Transverse colon (tissue), 4 donors: ENCODE measurements around the gene CCDC137. TPM values are rescaled to one million over a fixed set of nuclear protein-coding genes. Genes with fewer than 3 reads are reported as not detected.

Source experiments
- DNase-seq: peaks from one replicate; pipeline ENCODE4 v3.0.0-alpha.2; 2019
- H3K27ac ChIP-seq, 4 donors: fragments of 200-600 bp; sonication (generic); 2 replicates each; pipeline ENCODE4 v1.5.1; 2016 to 2018; ENCODE audit warnings: inconsistent platforms in 4 of 4
- H3K27me3 ChIP-seq: fragments of 200-600 bp; sonication (generic); 2 replicates; pipeline ENCODE4 v1.5.1; 2017; ENCODE audit warnings: inconsistent platforms
- H3K36me3 ChIP-seq, 4 donors: fragments of 200-600 bp; sonication (generic); 2 replicates each; pipeline ENCODE4 v1.5.1; 2017 to 2019; ENCODE audit warnings: inconsistent platforms in 4 of 4
- H3K4me1 ChIP-seq, 4 donors: fragments of 200-600 bp; sonication (generic); 2 replicates each; pipeline ENCODE4 v1.5.1; 2017 to 2020; ENCODE audit warnings: inconsistent platforms in 4 of 4
- H3K4me3 ChIP-seq, 4 donors: fragments of 200-600 bp; sonication (generic); 1 replicate in 1 of 4; 2 replicates in 3 of 4; pipeline versions ENCODE4 v1.5.1 to v1.6.1; 2017 to 2019; ENCODE audit warnings: inconsistent platforms in 4 of 4
- H3K9me3 ChIP-seq, 2 donors: fragments of 200-600 bp; sonication (generic); 2 replicates each; pipeline ENCODE4 v1.5.1; 2017 to 2019; ENCODE audit warnings: inconsistent platforms in 2 of 2
- EP300 ChIP-seq: sonication (generic); formaldehyde crosslinking; IDR thresholded peaks from one replicate; pipeline ENCODE4 v1.6.1; 2017; ENCODE audit warnings: antibody characterized with exemption, low read depth
- POLR2A ChIP-seq: fragments of 450-650 bp; IDR thresholded peaks from one replicate; pipeline ENCODE4 v1.6.1; 2016; ENCODE audit warnings: antibody characterized with exemption, mild to moderate bottlenecking, moderate library complexity
- POLR2AphosphoS5 ChIP-seq, 3 donors: sonication (generic); formaldehyde crosslinking; IDR thresholded peaks; one replicate each; pipeline ENCODE4 v1.6.1; 2016; ENCODE audit warnings: antibody characterized with exemption in 3 of 3
- WGBS, 2 donors: methylation state at CpG; one replicate each; pipeline ENCODE4 v1.1.5; 2018; ENCODE audit warnings: low coverage in 1 of 2; 5-methylcytosine and 5-hydroxymethylcytosine counted together
- in situ Hi-C, 4 donors: fragments of 200-750 bp; cut with MboI; loops; one replicate each; pipeline versions ENCODE4 v1.15.0 to v1.15.1; 2017; ENCODE audit warnings: low sequenced_read_pairs in 3 of 4, low pct_ligation_motif_present in 1 of 4, low pct_unique_long_range_greater_than_20kb in 1 of 4
- intact Hi-C: fragments of 100-400 bp; cut with DNase I; formaldehyde crosslinking; loops from one replicate; pipeline ENCODE4 v1.15.1; 2023; ENCODE audit warnings: low total_unique reads
- total RNA-seq, 4 donors: library from RNA; depleted of rRNA; stranded (reverse); fragments of >200 nt; gene quantifications; one replicate each; pipeline ENCODE4 v1.1.0, GENCODE V29; 2016
- TF ChIP-seq, protein P1 (sequence below), 5 experiments: fragments of 200-600 bp in 3 of 5; fragments of 450-650 bp in 2 of 5; sonication (generic) in 3 of 5; IDR thresholded peaks; 1 replicate in 2 of 5; 2 replicates in 3 of 5; pipeline ENCODE4 v1.5.1; 2016 to 2017; ENCODE audit warnings: antibody characterized with exemption in 5 of 5, inconsistent platforms in 3 of 5, mild to moderate bottlenecking in 2 of 5, moderate library complexity in 1 of 5

The CCDC137 gene
- total RNA-seq, 4 donors from 2014 or later: 7.6 to 21.3 (median 13.5) TPM

DNA sequence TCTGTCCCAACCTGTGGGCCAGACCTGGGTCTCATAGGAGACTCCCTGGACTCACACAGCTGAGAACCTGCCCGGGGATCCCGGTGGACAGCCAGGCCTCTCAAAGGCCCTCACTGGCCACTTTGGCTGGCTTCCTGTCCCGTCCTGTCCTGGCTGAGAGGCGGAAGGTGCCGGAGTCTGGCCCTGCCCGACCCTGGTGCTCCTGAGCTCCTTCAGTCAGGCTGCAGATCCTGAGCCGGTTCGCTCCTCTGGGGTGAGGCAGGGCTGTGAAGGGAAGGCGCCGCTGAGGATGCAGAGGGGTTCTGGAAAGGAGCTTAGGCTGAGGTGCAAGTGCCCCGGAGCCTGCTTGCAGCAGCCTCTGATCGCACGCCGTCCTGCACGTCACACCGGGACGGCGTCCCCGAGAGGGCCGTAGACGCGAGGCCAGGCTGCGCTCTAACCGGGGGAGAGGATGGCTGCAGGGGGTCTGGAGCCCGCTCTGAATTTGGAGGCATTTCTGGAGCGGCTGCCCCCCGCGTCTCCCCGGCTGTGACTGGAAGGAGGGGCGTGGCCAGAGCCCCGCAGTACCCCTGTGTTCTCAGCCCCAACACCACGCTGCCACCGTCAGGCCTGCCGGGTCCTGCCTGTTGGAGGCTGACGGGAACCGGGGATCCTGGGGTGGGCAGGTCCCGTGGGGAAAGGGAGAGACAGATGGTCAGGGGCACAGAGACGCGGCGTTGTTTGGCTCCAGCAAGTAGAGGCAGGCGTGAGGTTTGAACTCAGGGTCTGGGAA lies 21.4 kb downstream of the CCDC137 start:
- WGBS, 2 donors: 94% methylated on average over 40 of the region's 41 CpGs; no CpG with 5 or more reads in 1 of the 2 donors
- Histone ChIP-seq H3K4me1 (peaks cover 12 to 17% (median 15%) of the 10 kb centered on the region in 4 donors), H3K9me3 (no peaks in the 10 kb centered on the region), H3K36me3 (peaks cover 0 to 44% (median 15%) of the 10 kb centered on the region in 4 donors), H3K27me3 (no peaks in the 10 kb centered on the region), H3K27ac (no peak overlapping the region), H3K4me3 (no peak overlapping the region)
- TF ChIP-seq POLR2A (no peak), POLR2AphosphoS5 (IDR thresholded peaks at IDR 0.05) (no peak), EP300 (no peak)
- TF ChIP-seq, protein P1, sequence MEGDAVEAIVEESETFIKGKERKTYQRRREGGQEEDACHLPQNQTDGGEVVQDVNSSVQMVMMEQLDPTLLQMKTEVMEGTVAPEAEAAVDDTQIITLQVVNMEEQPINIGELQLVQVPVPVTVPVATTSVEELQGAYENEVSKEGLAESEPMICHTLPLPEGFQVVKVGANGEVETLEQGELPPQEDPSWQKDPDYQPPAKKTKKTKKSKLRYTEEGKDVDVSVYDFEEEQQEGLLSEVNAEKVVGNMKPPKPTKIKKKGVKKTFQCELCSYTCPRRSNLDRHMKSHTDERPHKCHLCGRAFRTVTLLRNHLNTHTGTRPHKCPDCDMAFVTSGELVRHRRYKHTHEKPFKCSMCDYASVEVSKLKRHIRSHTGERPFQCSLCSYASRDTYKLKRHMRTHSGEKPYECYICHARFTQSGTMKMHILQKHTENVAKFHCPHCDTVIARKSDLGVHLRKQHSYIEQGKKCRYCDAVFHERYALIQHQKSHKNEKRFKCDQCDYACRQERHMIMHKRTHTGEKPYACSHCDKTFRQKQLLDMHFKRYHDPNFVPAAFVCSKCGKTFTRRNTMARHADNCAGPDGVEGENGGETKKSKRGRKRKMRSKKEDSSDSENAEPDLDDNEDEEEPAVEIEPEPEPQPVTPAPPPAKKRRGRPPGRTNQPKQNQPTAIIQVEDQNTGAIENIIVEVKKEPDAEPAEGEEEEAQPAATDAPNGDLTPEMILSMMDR (IDR thresholded peaks at IDR 0.05): no peak
- in situ Hi-C loops: no loop called here
- DNase-seq: no peak
- intact Hi-C loops: loop anchor here (2.0 kb wide), 1 partner anchor 49 kb away; no protein-coding TSS in a partner anchor

DNA sequence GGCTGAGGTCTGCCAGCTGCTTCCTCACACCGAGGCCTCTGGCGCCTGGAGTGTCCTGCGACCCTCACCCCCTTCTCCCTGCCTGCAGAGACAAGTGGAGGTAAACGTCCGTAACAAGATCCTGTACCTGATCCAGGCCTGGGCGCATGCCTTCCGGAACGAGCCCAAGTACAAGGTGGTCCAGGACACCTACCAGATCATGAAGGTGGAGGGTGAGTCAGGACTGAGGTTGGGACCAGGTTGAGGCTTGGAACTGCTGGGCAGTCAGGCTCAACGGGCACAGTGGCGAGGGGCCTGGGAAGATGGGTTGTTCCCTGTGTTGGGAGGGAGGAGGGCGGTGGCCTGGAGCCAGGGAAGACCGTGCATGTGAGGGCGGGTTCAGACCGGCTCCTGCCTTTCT lies 22.1 kb downstream of the CCDC137 start:
- H3K27ac ChIP-seq: no peak overlapping the region
- intact Hi-C loops (no loop called here), in situ Hi-C loops (no loop called here)
- H3K9me3 ChIP-seq: no peaks in the 10 kb centered on the region
- peaks cover 0 to 48% (median 17%) of the 10 kb centered on the region in 4 donors for H3K36me3 ChIP-seq
- peaks cover 11 to 16% (median 15%) of the 10 kb centered on the region in 4 donors for H3K4me1 ChIP-seq
- 87 to 90% methylated on average over 3 to 14 of the region's 14 CpGs for WGBS, 2 donors
- no peaks in the 10 kb centered on the region for H3K27me3 ChIP-seq
- TF ChIP-seq EP300 (no peak), POLR2AphosphoS5 (IDR thresholded peaks at IDR 0.05) (no peak), POLR2A (no peak)
- TF ChIP-seq, protein P1 (IDR thresholded peaks at IDR 0.05): no peak
- no peak overlapping the region for H3K4me3 ChIP-seq
- DNase-seq: no peak

DNA sequence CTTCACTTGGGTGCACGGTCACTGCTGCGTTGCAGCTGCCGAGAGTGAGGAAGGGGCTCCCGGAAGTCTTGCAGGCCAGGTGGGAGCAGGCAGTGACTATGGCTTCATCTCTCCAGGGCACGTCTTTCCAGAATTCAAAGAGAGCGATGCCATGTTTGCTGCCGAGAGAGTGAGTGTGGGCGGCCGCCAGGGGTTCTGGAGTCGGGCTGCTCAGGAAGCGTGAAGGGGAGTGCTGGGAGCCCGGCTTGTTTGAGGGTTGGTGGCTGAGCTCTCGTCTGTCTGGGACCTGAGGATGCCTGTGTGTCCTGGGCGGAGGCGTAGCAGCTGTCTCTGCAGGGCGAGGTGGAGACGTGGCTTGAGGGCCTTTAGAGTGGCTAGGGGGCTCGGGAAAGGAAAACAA lies 23.5 kb downstream of the CCDC137 start:
- no peaks in the 10 kb centered on the region for H3K27me3 ChIP-seq
- no peaks in the 10 kb centered on the region for H3K9me3 ChIP-seq
- H3K4me3 ChIP-seq: no peak overlapping the region
- peaks cover 0 to 62% (median 24%) of the 10 kb centered on the region in 4 donors for H3K36me3 ChIP-seq
- H3K4me1 ChIP-seq: peaks cover 5 to 8% (median 7%) of the 10 kb centered on the region in 4 donors
- no peak for DNase-seq
- in situ Hi-C loops (no loop called here), intact Hi-C loops (no loop called here)
- TF ChIP-seq POLR2AphosphoS5 (IDR thresholded peaks at IDR 0.05): no peak
- TF ChIP-seq, protein P1 (IDR thresholded peaks at IDR 0.05): no peak
- TF ChIP-seq POLR2A: no peak
- no peak for TF ChIP-seq EP300
- WGBS, 2 donors: 91% methylated on average over 18 of the region's 18 CpGs; no CpG with 5 or more reads in 1 of the 2 donors
- H3K27ac ChIP-seq: no peak overlapping the region

GRCh38 chr17:81690549-81690948 lies 24.0 kb downstream of the CCDC137 start:
- 86% methylated on average over 17 of the region's 17 CpGs; no CpG with 5 or more reads in 1 of the 2 donors for WGBS, 2 donors
- H3K27ac ChIP-seq: no peak overlapping the region
- TF ChIP-seq POLR2AphosphoS5 (IDR thresholded peaks at IDR 0.05) (no peak), EP300 (no peak), POLR2A (no peak)
- TF ChIP-seq, protein P1 (IDR thresholded peaks at IDR 0.05): no peak
- no peak for DNase-seq
- peaks cover 0 to 65% (median 25%) of the 10 kb centered on the region in 4 donors for H3K36me3 ChIP-seq
- intact Hi-C loops (no loop called here), in situ Hi-C loops (no loop called here)
- H3K9me3 ChIP-seq: no peaks in the 10 kb centered on the region
- peaks cover 0 to 4% (median 2%) of the 10 kb centered on the region in 4 donors for H3K4me1 ChIP-seq
- H3K27me3 ChIP-seq: no peaks in the 10 kb centered on the region
- no peak overlapping the region for H3K4me3 ChIP-seq
